GM12892 (cell line): Measurements from ENCODE around the gene TCF12.

Experiments used
- POLR2A ChIP-seq: IDR thresholded peaks from 2 replicates; pipeline ENCODE4 v1.6.1; 2011; ENCODE audit warnings: low read depth, low read length, control low read depth
- POLR2AphosphoS5 ChIP-seq: IDR thresholded peaks from 2 replicates; pipeline ENCODE4 v1.6.1; 2011; ENCODE audit warnings: low read depth, low read length, control low read depth

GRCh38 chr15:57324590-57324890 lies 406.1 kb downstream of the TCF12 start:
- TF ChIP-seq POLR2A = no peak
- TF ChIP-seq POLR2AphosphoS5 = no peak
